ENCODE data around the gene MNDA. TPM values are rescaled to one million over a fixed set of nuclear protein-coding genes. Genes with fewer than 3 reads are reported as not detected.

The MNDA gene
- total and polyA plus RNA-seq, 5 donors from 2014 or later = 0.15 to 1.3 (median 0.52) TPM; not detected in 2

GRCh38 chr1:158818975-158819431, 12.1 kb upstream of the MNDA start:
- Histone ChIP-seq H3K4me3 (ENCODE audit: low read depth, low read length) (no peak overlapping the region), H3K9me3 (ENCODE audit: control insufficient read depth in 2 of 2, low read length in 2 of 2) (no peaks in the 10 kb centered on the region), H3K36me3 (ENCODE audit: control insufficient read depth, insufficient read depth, low read length) (no peaks in the 10 kb centered on the region), H3K27me3 (ENCODE audit: control insufficient read depth, insufficient read depth, low read length) (no peaks in the 10 kb centered on the region), H3K4me1 (ENCODE audit: control insufficient read depth, insufficient read depth, low read length, poor library complexity, severe bottlenecking) (peaks cover 10% of the 10 kb centered on the region), H3K27ac (ENCODE audit: insufficient read depth, low read length, poor library complexity, severe bottlenecking) (no peak overlapping the region)
- Mint-ChIP-seq H3K9me3 (peaks cover 0 to 1% (median 0%) of the 10 kb centered on the region in 7 donors), H3K4me1 (peaks cover 7 to 30% (median 13%) of the 10 kb centered on the region in 4 donors), H3K36me3 (no peaks in the 10 kb centered on the region), H3K27me3 (peaks cover 13% of the 10 kb centered on the region), H3K4me3 (no peak overlapping the region), H3K27ac (peak overlapping the region in 2 of 3 donors; percentile 14 to 39)
- DNase-seq (no peak), ATAC-seq (ENCODE audit: low read depth in 2 of 2) (no peak)

- Histone ChIP-seq H3K9me3 (ENCODE audit: control insufficient read depth in 2 of 2, low read length in 2 of 2) (no peaks in the 10 kb centered on the region), H3K27ac (ENCODE audit: insufficient read depth, low read length, poor library complexity, severe bottlenecking) (no peak overlapping the region), H3K4me3 (ENCODE audit: low read depth, low read length) (no peak overlapping the region), H3K4me1 (ENCODE audit: control insufficient read depth, insufficient read depth, low read length, poor library complexity, severe bottlenecking) (peaks cover 10% of the 10 kb centered on the region), H3K36me3 (ENCODE audit: control insufficient read depth, insufficient read depth, low read length) (no peaks in the 10 kb centered on the region), H3K27me3 (ENCODE audit: control insufficient read depth, insufficient read depth, low read length) (no peaks in the 10 kb centered on the region)
- peaks cover 15% of the 10 kb centered on the region for H3K27me3 Mint-ChIP-seq
- peak in 2 of 3 donors; percentile 4 to 62 for DNase-seq
- peaks cover 0 to 1% (median 0%) of the 10 kb centered on the region in 7 donors for H3K9me3 Mint-ChIP-seq
- H3K27ac Mint-ChIP-seq = peak overlapping the region; percentile 14 to 72 (median 39)
- peaks cover 7 to 30% (median 13%) of the 10 kb centered on the region in 4 donors for H3K4me1 Mint-ChIP-seq
- ATAC-seq (ENCODE audit: low read depth in 2 of 2) = peak; percentile 79 to 86
- H3K4me3 Mint-ChIP-seq = peak overlapping the region in 2 of 4 donors; percentile 24 to 28
- no peaks in the 10 kb centered on the region for H3K36me3 Mint-ChIP-seq
Measured at GRCh38 chr1:158819461-158820443, 11.4 kb upstream of the MNDA start.

- Mint-ChIP-seq H3K4me3 (no peak overlapping the region), H3K9me3 (peaks cover 0 to 5% (median 0%) of the 10 kb centered on the region in 7 donors), H3K36me3 (no peaks in the 10 kb centered on the region), H3K4me1 (peaks cover 7 to 30% (median 13%) of the 10 kb centered on the region in 4 donors), H3K27ac (no peak overlapping the region), H3K27me3 (peaks cover 19% of the 10 kb centered on the region)
- DNase-seq = no peak
- Histone ChIP-seq H3K9me3 (ENCODE audit: control insufficient read depth in 2 of 2, low read length in 2 of 2) (no peaks in the 10 kb centered on the region), H3K36me3 (ENCODE audit: control insufficient read depth, insufficient read depth, low read length) (no peaks in the 10 kb centered on the region), H3K4me1 (ENCODE audit: control insufficient read depth, insufficient read depth, low read length, poor library complexity, severe bottlenecking) (peaks cover 10% of the 10 kb centered on the region), H3K27me3 (ENCODE audit: control insufficient read depth, insufficient read depth, low read length) (no peaks in the 10 kb centered on the region), H3K4me3 (ENCODE audit: low read depth, low read length) (no peak overlapping the region), H3K27ac (ENCODE audit: insufficient read depth, low read length, poor library complexity, severe bottlenecking) (no peak overlapping the region)
- no peak for ATAC-seq (ENCODE audit: low read depth in 2 of 2)
Measured at GRCh38 chr1:158821723-158822122, 9.4 kb upstream of the MNDA start.

GRCh38 chr1:158830074-158830677, 975 bp upstream of the MNDA start:
- Mint-ChIP-seq H3K9me3 (peaks cover 0 to 25% (median 17%) of the 10 kb centered on the region in 7 donors), H3K27me3 (peaks cover 5% of the 10 kb centered on the region), H3K27ac (peak overlapping the region in 1 of 3 donors; percentile 20), H3K36me3 (peaks cover 9% of the 10 kb centered on the region), H3K4me1 (peaks cover 0 to 10% (median 2%) of the 10 kb centered on the region in 4 donors), H3K4me3 (no peak overlapping the region)
- Histone ChIP-seq H3K36me3 (ENCODE audit: control insufficient read depth, insufficient read depth, low read length) (no peaks in the 10 kb centered on the region), H3K27ac (ENCODE audit: insufficient read depth, low read length, poor library complexity, severe bottlenecking) (no peak overlapping the region), H3K9me3 (ENCODE audit: control insufficient read depth in 2 of 2, low read length in 2 of 2) (peaks cover 0 to 7% of the 10 kb centered on the region in 2 experiments), H3K4me1 (ENCODE audit: control insufficient read depth, insufficient read depth, low read length, poor library complexity, severe bottlenecking) (no peaks in the 10 kb centered on the region), H3K4me3 (ENCODE audit: low read depth, low read length) (no peak overlapping the region), H3K27me3 (ENCODE audit: control insufficient read depth, insufficient read depth, low read length) (no peaks in the 10 kb centered on the region)
- DNase-seq (peak in 1 of 3 donors; percentile 11), ATAC-seq (ENCODE audit: low read depth in 2 of 2) (no peak)

- peaks cover 12% of the 10 kb centered on the region for H3K27me3 Mint-ChIP-seq
- no peak overlapping the region for H3K27ac ChIP-seq (ENCODE audit: insufficient read depth, low read length, poor library complexity, severe bottlenecking)
- ATAC-seq (ENCODE audit: low read depth in 2 of 2) (no peak), DNase-seq (no peak)
- peaks cover 0 to 7% of the 10 kb centered on the region in 2 experiments for H3K9me3 ChIP-seq (ENCODE audit: control insufficient read depth in 2 of 2, low read length in 2 of 2)
- H3K4me3 Mint-ChIP-seq = no peak overlapping the region
- no peak overlapping the region for H3K27ac Mint-ChIP-seq
- no peaks in the 10 kb centered on the region for H3K36me3 ChIP-seq (ENCODE audit: control insufficient read depth, insufficient read depth, low read length)
- no peak overlapping the region for H3K4me3 ChIP-seq (ENCODE audit: low read depth, low read length)
- peaks cover 0 to 13% (median 7%) of the 10 kb centered on the region in 7 donors for H3K9me3 Mint-ChIP-seq
- peaks cover 0 to 10% (median 2%) of the 10 kb centered on the region in 4 donors for H3K4me1 Mint-ChIP-seq
- H3K4me1 ChIP-seq (ENCODE audit: control insufficient read depth, insufficient read depth, low read length, poor library complexity, severe bottlenecking) = no peaks in the 10 kb centered on the region
- H3K36me3 Mint-ChIP-seq = peaks cover 4% of the 10 kb centered on the region
- no peaks in the 10 kb centered on the region for H3K27me3 ChIP-seq (ENCODE audit: control insufficient read depth, insufficient read depth, low read length)
Measured at GRCh38 chr1:158833264-158833663, 2.1 kb downstream of the MNDA start.

GRCh38 chr1:158836038-158836437, 4.9 kb downstream of the MNDA start:
- Mint-ChIP-seq H3K9me3 (peaks cover 0 to 12% (median 2%) of the 10 kb centered on the region in 7 donors), H3K27ac (no peak overlapping the region), H3K4me1 (peaks cover 0 to 3% (median 0%) of the 10 kb centered on the region in 4 donors), H3K4me3 (no peak overlapping the region), H3K27me3 (peaks cover 29% of the 10 kb centered on the region), H3K36me3 (no peaks in the 10 kb centered on the region)
- Histone ChIP-seq H3K4me1 (ENCODE audit: control insufficient read depth, insufficient read depth, low read length, poor library complexity, severe bottlenecking) (no peaks in the 10 kb centered on the region), H3K27me3 (ENCODE audit: control insufficient read depth, insufficient read depth, low read length) (peaks cover 5% of the 10 kb centered on the region), H3K4me3 (ENCODE audit: low read depth, low read length) (no peak overlapping the region), H3K27ac (ENCODE audit: insufficient read depth, low read length, poor library complexity, severe bottlenecking) (no peak overlapping the region), H3K36me3 (ENCODE audit: control insufficient read depth, insufficient read depth, low read length) (no peaks in the 10 kb centered on the region), H3K9me3 (ENCODE audit: control insufficient read depth in 2 of 2, low read length in 2 of 2) (peaks cover 0 to 3% of the 10 kb centered on the region in 2 experiments)
- ATAC-seq (ENCODE audit: low read depth in 2 of 2) (no peak), DNase-seq (no peak)

- Mint-ChIP-seq H3K36me3 (peaks cover 3% of the 10 kb centered on the region), H3K27me3 (peaks cover 38% of the 10 kb centered on the region), H3K4me1 (no peaks in the 10 kb centered on the region), H3K9me3 (peaks cover 0 to 12% (median 3%) of the 10 kb centered on the region in 7 donors), H3K4me3 (no peak overlapping the region), H3K27ac (no peak overlapping the region)
- H3K4me3 ChIP-seq (ENCODE audit: low read depth, low read length) = no peak overlapping the region
- H3K9me3 ChIP-seq (ENCODE audit: control insufficient read depth in 2 of 2, low read length in 2 of 2) = peaks cover 0 to 3% of the 10 kb centered on the region in 2 experiments
- ATAC-seq (ENCODE audit: low read depth in 2 of 2) = no peak
- no peaks in the 10 kb centered on the region for H3K36me3 ChIP-seq (ENCODE audit: control insufficient read depth, insufficient read depth, low read length)
- no peak for DNase-seq
- peaks cover 5% of the 10 kb centered on the region for H3K27me3 ChIP-seq (ENCODE audit: control insufficient read depth, insufficient read depth, low read length)
- no peaks in the 10 kb centered on the region for H3K4me1 ChIP-seq (ENCODE audit: control insufficient read depth, insufficient read depth, low read length, poor library complexity, severe bottlenecking)
- no peak overlapping the region for H3K27ac ChIP-seq (ENCODE audit: insufficient read depth, low read length, poor library complexity, severe bottlenecking)
Measured at GRCh38 chr1:158838660-158839059, 7.5 kb downstream of the MNDA start.

Data from CD4-positive, CD25-positive, alpha-beta regulatory T cell (primary cell).